Kidney epithelial cell (primary cell): Measurements from ENCODE around the gene TNFAIP2. TPM values are rescaled to one million over a fixed set of nuclear protein-coding genes. Genes with fewer than 3 reads are reported as not detected.
A peak's percentile ranks its signal among the peaks of the same experiment; 100 is the strongest.

Experiments
- DNase-seq: peaks from one replicate; pipeline ENCODE4 v3.0.0-alpha.2; 2010; ENCODE audit warnings: low read depth
- H3K27me3 ChIP-seq: 2 replicates; pipeline ENCODE4 v1.6.0; 2011; ENCODE audit warnings: low read length; ENCODE audit not compliant: control insufficient read depth, insufficient read depth
- H3K36me3 ChIP-seq: 2 replicates; pipeline ENCODE4 v1.5.1; 2011; ENCODE audit warnings: low read length; ENCODE audit not compliant: control insufficient read depth, insufficient read depth
- H3K4me3 ChIP-seq: 2 replicates; pipeline ENCODE4 v1.5.1; 2011; ENCODE audit warnings: low read depth, mild to moderate bottlenecking, control low read depth, low read length
- total RNA-seq: library from RNA; depleted of rRNA; stranded (reverse); fragments of >200 nt; gene quantifications from 2 replicates; pipeline ENCODE4 v1.2.3, GENCODE V29; 2015
- TF ChIP-seq, protein P1 (sequence below): IDR thresholded peaks from 2 replicates; pipeline ENCODE4 v1.5.1; 2011; ENCODE audit warnings: mild to moderate bottlenecking, moderate library complexity, low read length, control low read depth, inconsistent platforms; ENCODE audit not compliant: insufficient read depth, poor library complexity, severe bottlenecking

Gene TNFAIP2
- total RNA-seq, 1 donor from 2014 or later, result 152 TPM

DNA sequence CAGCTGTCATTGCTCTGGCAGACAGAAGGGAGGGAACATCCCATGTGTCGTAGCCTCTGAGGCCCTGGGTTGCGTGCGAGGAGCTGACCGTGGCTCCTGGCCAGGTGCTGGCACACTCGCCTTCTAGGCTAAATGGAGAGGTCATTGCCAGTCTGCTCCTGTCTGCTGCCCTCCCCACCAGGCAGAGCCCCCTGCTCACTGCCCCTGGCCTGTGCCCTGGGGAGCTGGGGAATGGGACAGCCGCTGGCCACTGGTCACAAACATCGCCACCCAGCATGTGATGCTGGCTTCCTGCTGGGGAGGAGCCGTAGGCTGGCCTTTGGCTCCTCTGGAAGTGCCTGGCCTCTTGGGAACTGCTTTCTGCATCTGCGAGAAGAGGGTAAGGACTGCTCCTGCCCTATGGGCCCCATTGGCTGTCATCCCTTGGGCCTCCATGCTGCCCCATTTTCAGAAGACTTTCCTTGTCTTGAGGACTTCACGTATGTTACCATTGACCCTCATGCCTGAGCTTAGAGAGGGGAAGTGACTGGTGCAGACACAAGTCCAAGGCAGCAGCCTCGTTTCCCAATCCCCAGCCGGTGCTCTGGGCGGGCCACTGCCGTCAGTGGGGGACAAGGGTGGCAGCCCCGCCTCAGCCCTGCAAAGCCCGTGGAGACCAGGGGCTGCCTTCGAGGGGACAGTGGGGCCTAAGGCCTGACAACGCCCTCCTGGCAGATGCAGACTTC, 2.0 kb upstream of the TNFAIP2 start:
- TF ChIP-seq, protein P1, sequence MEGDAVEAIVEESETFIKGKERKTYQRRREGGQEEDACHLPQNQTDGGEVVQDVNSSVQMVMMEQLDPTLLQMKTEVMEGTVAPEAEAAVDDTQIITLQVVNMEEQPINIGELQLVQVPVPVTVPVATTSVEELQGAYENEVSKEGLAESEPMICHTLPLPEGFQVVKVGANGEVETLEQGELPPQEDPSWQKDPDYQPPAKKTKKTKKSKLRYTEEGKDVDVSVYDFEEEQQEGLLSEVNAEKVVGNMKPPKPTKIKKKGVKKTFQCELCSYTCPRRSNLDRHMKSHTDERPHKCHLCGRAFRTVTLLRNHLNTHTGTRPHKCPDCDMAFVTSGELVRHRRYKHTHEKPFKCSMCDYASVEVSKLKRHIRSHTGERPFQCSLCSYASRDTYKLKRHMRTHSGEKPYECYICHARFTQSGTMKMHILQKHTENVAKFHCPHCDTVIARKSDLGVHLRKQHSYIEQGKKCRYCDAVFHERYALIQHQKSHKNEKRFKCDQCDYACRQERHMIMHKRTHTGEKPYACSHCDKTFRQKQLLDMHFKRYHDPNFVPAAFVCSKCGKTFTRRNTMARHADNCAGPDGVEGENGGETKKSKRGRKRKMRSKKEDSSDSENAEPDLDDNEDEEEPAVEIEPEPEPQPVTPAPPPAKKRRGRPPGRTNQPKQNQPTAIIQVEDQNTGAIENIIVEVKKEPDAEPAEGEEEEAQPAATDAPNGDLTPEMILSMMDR, result no peak

DNA sequence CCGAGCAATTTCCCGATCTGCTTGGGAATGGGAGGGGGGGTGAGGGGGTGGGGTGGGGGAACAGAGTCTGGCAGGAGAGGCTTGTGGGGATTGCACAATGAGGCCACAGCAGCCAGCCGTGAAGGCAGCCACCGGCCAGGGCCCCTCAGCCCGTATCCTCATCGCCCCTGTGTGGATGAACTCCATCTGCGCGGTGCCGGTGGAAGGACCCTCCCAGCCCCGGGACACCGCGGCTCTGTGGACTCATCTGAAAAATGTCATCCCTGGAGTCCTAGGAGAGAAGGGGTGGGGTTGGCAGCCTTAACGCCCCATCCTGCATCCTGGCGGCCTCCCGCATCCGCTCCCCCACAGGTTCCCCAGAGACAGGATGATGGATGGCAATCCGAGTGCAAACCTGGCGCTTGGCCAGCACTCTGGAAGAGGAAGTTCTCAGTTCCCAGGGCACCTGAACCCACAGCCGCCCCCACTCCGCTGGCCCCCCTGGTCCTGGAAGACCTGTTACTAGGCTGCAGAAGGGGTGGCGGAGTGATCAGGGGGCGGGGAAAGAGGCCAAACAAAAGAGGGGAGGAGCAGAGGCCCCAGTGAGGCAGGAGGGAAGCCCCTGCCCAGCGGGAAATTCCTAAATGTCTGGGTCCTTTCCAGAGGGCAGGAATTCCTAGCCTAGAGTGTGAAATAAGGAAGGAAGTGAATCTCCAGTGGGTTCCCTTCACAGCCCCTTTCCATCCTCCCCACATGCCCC, 1.2 kb upstream of the TNFAIP2 start:
- peak; percentile 85 for DNase-seq
- no peaks in the 10 kb centered on the region for H3K27me3 ChIP-seq
- no peak overlapping the region for H3K4me3 ChIP-seq
- H3K36me3 ChIP-seq, result no peaks in the 10 kb centered on the region
- TF ChIP-seq, protein P1, result no peak

More for the DNA sequence above, 2.0 kb upstream of the TNFAIP2 start:
- Histone ChIP-seq H3K27me3 (no peaks in the 10 kb centered on the region), H3K36me3 (no peaks in the 10 kb centered on the region), H3K4me3 (no peak overlapping the region)
- DNase-seq, result no peak

DNA sequence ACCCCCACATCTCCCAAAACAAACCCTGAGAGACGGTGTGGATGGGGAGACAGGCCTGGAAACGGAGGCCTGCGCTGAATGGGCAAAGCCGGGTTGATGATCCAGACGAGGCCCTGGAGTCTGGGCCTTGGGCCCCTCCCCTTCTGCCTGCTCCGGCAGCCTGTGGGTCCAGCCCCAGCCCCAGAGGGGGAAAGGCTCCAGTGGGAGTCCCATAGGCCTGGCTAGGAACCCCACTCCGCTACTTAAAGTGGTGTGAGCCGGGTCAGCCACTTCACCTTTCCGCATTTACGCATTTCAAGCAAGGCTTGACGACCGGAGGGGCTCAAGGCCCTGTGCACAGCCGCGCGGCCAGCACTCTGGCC, 695 bp upstream of the TNFAIP2 start:
- DNase-seq, result no peak
- TF ChIP-seq, protein P1, result no peak
- Histone ChIP-seq H3K36me3 (no peaks in the 10 kb centered on the region), H3K27me3 (no peaks in the 10 kb centered on the region), H3K4me3 (peak overlapping the region; percentile 61)

- TF ChIP-seq, protein P1, result peak; percentile 59
- no peak for DNase-seq
- H3K4me3 ChIP-seq, result peak overlapping the region; percentile 61
- no peaks in the 10 kb centered on the region for H3K27me3 ChIP-seq
- no peaks in the 10 kb centered on the region for H3K36me3 ChIP-seq
These were observed 606 bp downstream of the TNFAIP2 start for GRCh38 chr14:103123634-103124500.

GRCh38 chr14:103124501-103125001, 1.3 kb downstream of the TNFAIP2 start:
- TF ChIP-seq, protein P1, result no peak
- no peak for DNase-seq
- Histone ChIP-seq H3K27me3 (no peaks in the 10 kb centered on the region), H3K36me3 (no peaks in the 10 kb centered on the region), H3K4me3 (peak overlapping the region; percentile 61)
